ENCODE measurements around the gene OPCML. TPM values are rescaled to one million over a fixed set of nuclear protein-coding genes. Genes with fewer than 3 reads are reported as not detected.

Gene OPCML
- total RNA-seq, 1 experiment from 2014 or later: not detected

- H3K27me3 ChIP-seq (ENCODE audit: control insufficient read depth, insufficient read depth, low read length): no peaks in the 10 kb centered on the region
- TF ChIP-seq SIN3A (IDR thresholded peaks at IDR 0.05; ENCODE audit: borderline replicate concordance, insufficient read depth, low read depth, low read length): no peak
- TF ChIP-seq POLR2AphosphoS5 (IDR thresholded peaks at IDR 0.05; ENCODE audit: low read depth, low read length): no peak
- TF ChIP-seq CTCF (IDR thresholded peaks at IDR 0.05): no peak
- no peak overlapping the region for H3K27ac ChIP-seq (ENCODE audit: low read length)
- ATAC-seq (no peak), DNase-seq (ENCODE audit: low read depth, low spot score) (no peak)
- in situ Hi-C loops (cut with HindIII; ENCODE audit: low pct_unique_long_range_greater_than_20kb, low sequenced_read_pairs) (no loop called here), intact Hi-C loops (cut with micrococcal nuclease; ENCODE audit: unreplicated experiment) (no loop called here)
- H3K4me3 ChIP-seq (ENCODE audit: low read depth in 2 of 2, low read length in 2 of 2): no peak overlapping the region
- ChIA-PET POLR2A (no interaction called here), CTCF (no interaction called here)
- H3K4me1 ChIP-seq (ENCODE audit: control insufficient read depth, insufficient read depth, low read length): no peaks in the 10 kb centered on the region
- H3K9me3 ChIP-seq (ENCODE audit: control insufficient read depth, insufficient read depth, low read depth, low read length): no peaks in the 10 kb centered on the region
- no TSS peak for BruUV-seq (replicated peaks)
- no peaks in the 10 kb centered on the region for H3K36me3 ChIP-seq (ENCODE audit: control insufficient read depth, insufficient read depth, low read length)
Observed at GRCh38 chr11:132746305-132746704, 786.0 kb downstream of the OPCML start.

- H3K4me1 ChIP-seq (ENCODE audit: control insufficient read depth, insufficient read depth, low read length): no peaks in the 10 kb centered on the region
- CTCF ChIA-PET: no interaction called here
- no peaks in the 10 kb centered on the region for H3K9me3 ChIP-seq (ENCODE audit: control insufficient read depth, insufficient read depth, low read depth, low read length)
- H3K27ac ChIP-seq (ENCODE audit: low read length): no peak overlapping the region
- no peak for DNase-seq (ENCODE audit: low read depth, low spot score)
- H3K27me3 ChIP-seq (ENCODE audit: control insufficient read depth, insufficient read depth, low read length): no peaks in the 10 kb centered on the region
- H3K4me3 ChIP-seq (ENCODE audit: low read depth in 2 of 2, low read length in 2 of 2): no peak overlapping the region
- no peaks in the 10 kb centered on the region for H3K36me3 ChIP-seq (ENCODE audit: control insufficient read depth, insufficient read depth, low read length)
- no TSS peak for BruUV-seq (replicated peaks)
- in situ Hi-C loops (cut with HindIII; ENCODE audit: low pct_unique_long_range_greater_than_20kb, low sequenced_read_pairs): no loop called here
- intact Hi-C loops (cut with micrococcal nuclease; ENCODE audit: unreplicated experiment): no loop called here
- POLR2A ChIA-PET: no interaction called here
- ATAC-seq: no peak
- TF ChIP-seq TCF7L2 (IDR thresholded peaks at IDR 0.05; ENCODE audit: low read depth, low read length) (no peak), POLR2AphosphoS5 (IDR thresholded peaks at IDR 0.05; ENCODE audit: low read depth, low read length) (no peak), SIN3A (IDR thresholded peaks at IDR 0.05; ENCODE audit: borderline replicate concordance, insufficient read depth, low read depth, low read length) (no peak), CTCF (IDR thresholded peaks at IDR 0.05) (no peak), REST (IDR thresholded peaks at IDR 0.05; ENCODE audit: insufficient read depth in 1 of 2, low read depth in 2 of 2, low read length in 1 of 2) (no peak)
Observed at GRCh38 chr11:132745306-132745705, 787.0 kb downstream of the OPCML start.
